IMR-90 (cell line): ENCODE data around the gene BRD1.

Source experiments
- CTCF ChIP-seq: conservative IDR thresholded peaks from 2 replicates; pipeline ENCODE4 v1.5.1; 2012; ENCODE audit warnings: mild to moderate bottlenecking, low read depth, low read length, improper control_type of control experiment
- POLR2A ChIP-seq: IDR thresholded peaks from 2 replicates; pipeline ENCODE4 v1.6.1; 2012; ENCODE audit warnings: mild to moderate bottlenecking, low read depth, low read length
- RCOR1 ChIP-seq: IDR thresholded peaks from 2 replicates; pipeline ENCODE4 v1.6.1; 2012; ENCODE audit warnings: mild to moderate bottlenecking, low read length, improper control_type of control experiment; ENCODE audit not compliant: insufficient replicate concordance

DNA sequence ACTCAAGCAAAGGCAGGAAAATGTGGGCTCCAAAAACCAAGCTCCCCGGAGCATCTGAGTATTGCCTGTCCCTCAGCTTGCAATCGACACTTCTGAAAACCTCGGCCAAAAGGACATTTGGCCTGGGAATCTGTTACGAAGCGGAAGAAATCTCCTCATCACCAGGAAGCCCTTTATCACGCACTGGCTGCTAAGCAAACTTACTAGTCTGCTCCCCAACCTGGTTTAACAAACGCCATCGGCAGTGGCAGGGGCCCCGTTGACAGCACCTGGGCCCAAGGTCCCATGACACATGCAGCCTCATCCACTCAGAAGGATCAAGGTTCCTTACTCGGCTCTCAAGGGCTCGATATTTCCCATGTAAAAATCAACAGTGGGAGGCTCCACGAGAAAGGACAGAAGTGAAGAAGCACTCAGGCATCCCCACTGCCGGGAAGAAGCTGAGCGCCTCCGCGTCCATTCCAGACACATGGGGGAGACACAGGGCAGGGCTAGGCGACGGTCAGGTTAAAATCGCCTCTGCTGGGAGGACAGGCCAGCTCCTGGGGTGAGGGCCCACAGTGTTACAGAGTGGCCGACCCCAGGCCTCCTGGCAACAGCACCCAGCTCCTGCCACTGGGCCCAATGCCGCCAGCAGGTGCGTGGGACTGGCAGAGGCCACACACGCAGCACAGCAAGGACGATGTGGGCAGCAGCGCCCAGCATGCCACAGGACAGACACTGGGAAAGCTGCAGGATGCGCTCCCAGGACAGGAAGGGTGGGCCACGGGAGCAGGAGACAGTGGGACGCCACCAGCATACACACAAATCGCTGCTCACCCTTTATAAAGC lies 27.1 kb downstream of the BRD1 start:
- TF ChIP-seq CTCF: no peak
- no peak for TF ChIP-seq RCOR1
- no peak for TF ChIP-seq POLR2A
